Amniotic epithelial cell (primary cell): ENCODE measurements around the gene GKN1.
A peak's percentile ranks its signal among the peaks of the same experiment; 100 is the strongest.

Source experiments
- DNase-seq: peaks from one replicate; pipeline ENCODE4 v3.0.0-alpha.2; 2010; ENCODE audit warnings: low read depth

Gene GKN1

DNA sequence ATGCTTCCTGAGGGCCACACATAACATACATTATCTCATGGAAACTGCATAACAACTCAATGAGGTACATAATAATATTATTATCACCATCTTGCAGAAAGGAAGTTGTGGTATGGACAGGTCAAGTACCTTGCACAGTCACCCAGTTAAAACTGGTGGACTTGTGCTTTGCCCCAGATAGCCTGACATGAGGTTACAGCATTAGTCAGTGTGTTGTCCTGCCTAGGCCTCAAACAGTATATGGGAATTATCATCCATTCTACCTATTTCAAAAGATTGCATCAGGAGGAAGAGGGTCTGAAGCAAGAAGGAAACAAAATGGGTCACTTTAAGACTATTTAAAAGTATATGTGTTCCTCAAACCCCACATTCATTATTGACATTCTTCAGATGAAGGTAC, 33.2 kb downstream of the GKN1 start:
- no peak for DNase-seq

DNA sequence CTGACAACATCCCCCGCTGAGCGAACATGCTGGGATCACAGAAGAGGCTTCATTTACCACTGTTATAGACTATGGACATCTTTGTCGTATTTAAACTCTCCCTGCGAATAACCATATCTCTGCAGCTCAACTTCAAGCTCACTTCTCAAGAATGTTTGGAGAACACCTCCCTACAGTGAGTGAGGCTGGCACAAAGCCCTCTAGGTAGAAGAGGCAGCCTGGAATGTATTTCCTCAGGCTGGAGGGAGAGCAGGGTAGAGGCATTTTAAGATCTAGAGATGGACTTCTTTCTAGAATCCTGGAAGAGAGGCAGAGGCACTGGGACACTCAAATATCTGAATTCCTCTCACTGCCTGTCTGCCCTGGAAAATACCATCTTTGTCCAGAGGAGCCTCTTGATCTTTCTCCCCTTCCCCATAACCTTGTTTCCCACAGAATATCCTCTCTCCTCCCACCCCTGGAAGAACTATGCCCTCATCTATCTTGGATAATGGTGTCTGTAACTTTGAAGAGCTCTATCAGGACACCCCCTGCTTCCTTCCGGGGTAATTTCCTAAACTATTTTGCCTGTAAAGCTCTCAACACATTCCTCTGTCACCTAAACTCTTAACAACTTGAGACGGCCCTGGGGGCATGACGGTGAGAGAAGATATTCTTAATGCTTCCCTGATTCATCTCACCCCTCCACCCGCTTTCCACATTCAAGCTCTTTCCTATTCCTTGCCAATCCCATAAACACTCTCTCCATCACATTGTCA, 36.2 kb downstream of the GKN1 start:
- DNase-seq = no peak

DNA sequence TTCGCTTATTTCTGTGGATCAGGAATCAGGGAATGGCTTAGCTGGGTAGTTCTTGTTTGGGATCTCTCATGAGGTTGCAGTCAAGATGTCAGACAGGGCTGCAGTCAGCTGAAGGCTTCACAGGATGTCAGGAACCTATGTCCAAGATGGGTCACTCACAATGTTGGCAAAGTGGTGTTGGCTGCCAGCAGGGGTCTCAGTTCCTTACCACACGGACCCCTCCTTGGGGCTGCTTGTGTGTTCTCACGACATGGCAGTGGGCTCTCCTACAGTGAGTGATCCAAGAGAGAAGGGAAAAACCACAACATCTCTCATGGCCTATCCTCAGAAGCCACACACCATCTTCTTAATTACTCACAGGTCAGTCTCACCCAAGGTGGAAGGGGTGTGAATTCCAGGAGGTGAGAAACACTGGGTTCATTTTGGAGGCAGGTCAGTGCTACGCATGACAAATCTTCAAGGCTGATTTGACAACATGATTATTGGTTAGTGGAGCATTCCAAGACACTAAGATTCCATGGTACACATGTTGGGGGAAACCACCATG, 37.2 kb downstream of the GKN1 start:
- no peak for DNase-seq

DNA sequence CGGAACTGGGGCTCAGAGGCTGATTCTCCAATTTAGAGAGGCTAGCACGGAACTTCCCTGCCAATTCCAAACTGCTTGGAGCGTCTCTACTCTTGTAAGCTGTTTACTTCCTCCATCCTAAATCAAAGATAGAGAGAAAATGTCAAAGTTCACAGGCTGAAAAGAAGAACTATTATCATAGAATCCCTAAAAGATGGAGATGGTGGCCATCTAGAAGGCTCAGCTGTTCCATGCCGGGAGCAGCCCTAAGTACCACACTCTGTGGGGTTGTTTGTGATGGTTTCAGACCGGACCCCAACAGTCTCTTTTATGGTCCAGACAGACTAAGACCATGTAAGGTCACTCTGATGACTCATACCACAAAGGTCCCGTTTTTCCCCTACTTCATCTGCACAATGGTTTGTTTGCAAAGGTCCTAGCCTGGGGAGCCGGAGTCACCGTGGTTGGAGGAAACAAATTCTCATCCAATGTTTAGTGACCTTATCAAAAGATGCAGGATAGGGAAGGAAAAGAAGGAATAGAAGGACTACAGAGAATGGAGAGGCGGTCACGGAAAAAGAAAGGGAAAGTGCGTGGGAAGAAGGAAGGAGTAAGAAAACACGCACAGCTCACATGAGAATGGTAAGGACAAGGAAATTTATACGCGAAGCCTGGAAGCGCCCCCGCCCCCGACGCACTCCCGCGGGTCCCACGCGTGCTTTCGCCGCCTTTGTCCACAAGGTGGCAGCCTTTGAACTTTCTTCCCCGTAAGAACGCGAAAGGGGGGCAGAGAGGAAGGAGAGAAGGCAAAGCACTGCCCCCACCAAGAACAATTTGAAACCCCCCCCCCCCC, 38.1 kb downstream of the GKN1 start:
- peak; percentile 78 for DNase-seq

DNA sequence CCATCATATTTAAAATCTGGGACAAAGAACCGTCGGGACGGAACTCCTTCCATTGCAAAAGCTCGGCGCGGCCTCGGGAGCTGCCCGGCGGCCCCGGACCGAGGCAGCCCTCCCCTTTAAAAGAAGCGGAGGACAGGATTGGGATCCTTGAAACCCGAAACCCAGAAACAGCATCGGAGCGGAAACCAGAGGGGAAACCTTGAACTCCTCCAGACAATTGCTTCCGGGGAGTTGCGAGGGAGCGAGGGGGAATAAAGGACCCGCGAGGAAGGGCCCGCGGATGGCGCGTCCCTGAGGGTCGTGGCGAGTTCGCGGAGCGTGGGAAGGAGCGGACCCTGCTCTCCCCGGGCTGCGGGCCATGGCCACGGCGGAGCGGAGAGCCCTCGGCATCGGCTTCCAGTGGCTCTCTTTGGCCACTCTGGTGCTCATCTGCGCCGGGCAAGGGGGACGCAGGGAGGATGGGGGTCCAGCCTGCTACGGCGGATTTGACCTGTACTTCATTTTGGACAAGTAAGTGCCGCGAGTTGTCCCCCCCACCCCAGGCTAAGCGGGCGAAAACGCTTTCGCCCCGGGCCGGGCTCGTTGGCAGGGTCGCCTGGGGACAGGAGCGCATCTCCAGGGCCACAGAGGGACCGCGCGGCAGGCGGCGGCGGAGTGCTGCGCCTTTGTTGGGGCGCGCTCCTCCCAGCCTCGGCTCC, 38.9 kb downstream of the GKN1 start, which contains the start of gene ANTXR1:
Gene ANTXR1, plus strand, starts transcription at position 38 of the 698 bp plus-strand sequence. Its CDS starts 321 bp downstream, at position 359.
- peak; percentile 81 for DNase-seq

DNA sequence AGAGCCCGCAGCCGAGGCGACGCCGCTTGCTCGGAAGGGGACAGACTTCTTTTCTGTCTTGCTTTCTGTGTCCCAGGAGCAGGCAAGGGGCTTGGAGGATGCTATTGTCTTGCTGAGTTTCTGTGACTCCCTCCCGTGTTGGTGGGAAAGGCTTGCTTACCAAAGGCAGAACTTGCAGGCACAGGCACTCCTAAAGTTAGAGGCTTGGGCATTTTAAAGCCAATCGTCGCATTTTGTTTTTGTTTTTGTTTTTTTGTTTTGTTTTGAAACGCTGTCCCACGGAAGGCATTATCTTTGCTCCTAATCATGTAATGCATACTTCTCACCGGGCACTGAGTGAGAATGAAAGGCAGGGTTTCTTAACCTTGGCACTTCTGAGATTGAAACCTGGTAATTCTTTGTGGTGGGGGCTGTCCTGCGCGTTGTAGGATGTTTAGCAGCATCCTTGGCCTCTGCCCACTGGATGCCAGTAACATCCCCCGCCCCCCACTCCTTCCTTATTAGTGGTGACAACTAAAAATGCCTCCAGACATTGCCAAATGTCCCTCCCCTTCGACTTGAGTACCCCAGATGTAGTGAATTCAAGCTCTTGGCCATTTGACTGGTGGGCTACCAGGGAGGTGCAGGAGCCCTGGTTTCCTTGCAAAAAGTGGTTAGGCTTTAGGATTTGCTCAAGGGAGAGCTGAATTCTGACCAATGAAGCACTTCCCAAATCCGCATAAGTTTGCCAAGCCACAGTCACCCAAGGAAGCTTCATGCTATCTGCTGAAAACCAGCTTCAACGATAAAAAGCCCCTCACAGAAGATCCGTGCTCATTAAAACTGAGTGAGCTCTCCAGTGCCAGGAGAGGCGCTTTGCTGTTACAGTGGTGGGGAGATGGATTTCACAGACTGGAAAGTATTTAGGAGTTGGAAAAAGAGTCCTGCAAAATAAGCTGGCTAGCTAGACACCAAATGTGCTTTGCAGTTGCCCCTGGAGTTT, 39.7 kb downstream of the GKN1 start:
- DNase-seq = peak; percentile 55

DNA sequence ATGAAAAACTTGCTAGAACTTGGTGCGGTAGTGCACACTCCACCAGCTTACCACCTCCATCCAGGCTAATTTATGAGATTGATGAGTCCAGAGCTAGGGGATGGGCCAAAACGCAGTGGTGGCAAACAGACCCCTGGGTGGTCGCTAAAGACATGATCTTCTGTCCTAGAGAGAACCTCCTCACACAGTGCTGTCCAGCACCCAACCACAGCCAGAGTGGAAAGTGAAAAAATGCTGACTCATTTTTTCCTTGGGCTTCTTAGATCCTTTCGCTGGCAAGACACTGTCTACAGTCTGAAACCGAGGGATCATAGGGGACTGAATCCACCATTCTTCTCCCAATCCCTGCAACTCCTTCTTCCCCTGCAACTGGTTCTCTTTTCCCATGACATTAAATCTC, 42.6 kb downstream of the GKN1 start:
- peak; percentile 82 for DNase-seq

DNA sequence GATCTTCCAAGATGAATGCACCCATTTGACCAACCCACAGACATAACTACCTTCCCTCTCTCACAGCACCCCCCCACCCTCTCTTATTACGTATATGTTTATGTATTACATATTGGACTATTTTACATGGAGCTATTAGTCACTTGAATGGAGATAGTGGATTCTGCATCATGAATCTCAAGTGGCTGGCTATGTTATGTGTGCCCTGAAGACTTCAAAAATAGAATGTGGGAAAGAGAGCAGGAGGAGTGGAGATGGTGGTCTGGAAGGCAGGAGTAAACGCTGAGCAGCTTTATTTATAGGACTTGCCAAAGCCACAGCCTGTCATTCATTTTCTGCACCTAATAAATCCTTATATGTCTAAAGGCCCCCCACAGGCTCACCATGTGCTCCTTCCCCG, 43.4 kb downstream of the GKN1 start:
- peak; percentile 34 for DNase-seq

DNA sequence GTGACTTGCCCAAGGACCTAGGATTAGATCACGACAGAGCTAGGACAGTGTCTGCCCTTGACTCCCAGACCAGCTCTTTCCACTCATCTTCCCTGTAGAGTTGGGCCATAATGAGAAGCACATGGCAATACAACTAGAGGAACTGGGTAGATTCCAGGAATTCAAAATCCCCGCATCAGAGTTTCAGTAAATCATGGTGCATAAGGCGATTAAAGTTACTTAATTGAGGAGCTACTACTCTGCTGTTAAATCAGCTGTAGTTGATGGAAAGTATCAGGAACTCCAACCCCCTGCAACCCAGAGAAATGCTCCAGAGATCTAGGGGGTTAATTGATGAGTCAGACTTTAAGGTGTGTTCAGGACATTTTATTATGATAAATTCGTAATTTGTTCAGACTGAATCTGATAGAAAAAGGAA, 44.3 kb downstream of the GKN1 start:
- no peak for DNase-seq

DNA sequence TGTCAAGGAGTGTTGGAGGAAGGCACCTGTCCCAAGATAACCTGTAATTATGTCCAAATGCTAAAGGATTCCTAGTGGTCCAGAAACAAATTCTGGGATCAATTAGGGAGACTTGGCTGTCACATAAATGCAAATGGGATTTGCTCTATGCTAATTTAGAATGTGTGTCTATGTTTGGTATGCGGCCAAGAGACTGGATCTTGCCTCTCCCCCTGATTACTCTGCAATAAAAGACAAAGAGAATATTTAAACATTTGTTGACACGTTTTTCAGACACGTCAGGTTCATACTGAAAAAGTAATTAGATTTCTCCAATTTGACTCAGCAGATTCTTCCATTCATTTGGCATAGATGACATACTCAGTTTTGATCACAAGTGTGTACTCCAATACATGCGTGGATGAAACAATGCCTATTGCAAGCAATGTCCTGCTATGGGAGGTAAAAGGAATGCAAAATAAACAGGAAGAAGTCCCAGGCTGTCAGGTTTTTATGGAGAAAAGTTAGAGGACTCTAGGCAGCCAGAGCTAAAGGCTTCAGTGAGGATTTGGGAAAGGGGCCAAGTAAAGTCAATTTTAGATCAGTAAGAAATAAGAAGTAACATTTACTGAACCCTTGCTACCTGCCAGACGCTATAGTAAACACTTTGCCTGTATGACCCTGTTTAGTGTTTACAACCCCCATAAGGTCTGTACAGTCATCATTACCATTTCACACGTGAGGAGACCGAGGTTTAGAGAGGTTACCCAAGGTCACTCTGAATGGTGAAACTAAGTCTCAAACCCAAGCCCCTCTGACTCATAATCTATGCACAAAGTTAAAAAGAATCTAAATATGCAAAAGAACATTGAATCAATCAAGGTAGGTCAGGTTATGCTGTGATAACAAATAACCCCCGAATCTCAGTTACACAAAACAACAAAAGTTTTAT, 46.3 kb downstream of the GKN1 start:
- peak; percentile 54 for DNase-seq

DNA sequence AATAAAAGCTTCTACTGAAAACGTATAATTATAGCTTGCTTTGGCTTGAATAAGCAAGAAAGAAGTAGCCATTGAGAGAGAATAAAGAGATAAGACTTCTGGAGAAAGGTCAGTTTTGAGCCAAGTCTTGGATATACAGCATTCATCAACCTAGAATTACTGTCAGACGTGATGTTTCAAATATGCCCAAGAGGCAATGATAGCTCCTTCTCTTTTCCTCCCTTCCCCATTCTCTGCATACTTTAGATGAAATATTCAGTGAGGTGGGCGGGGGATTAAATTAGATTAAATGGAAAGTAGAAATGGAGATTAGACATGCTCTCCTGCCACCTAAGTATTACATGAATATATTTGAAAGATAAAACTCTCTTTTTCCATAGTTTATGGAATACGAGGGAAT, 47.3 kb downstream of the GKN1 start:
- DNase-seq = peak; percentile 89

DNA sequence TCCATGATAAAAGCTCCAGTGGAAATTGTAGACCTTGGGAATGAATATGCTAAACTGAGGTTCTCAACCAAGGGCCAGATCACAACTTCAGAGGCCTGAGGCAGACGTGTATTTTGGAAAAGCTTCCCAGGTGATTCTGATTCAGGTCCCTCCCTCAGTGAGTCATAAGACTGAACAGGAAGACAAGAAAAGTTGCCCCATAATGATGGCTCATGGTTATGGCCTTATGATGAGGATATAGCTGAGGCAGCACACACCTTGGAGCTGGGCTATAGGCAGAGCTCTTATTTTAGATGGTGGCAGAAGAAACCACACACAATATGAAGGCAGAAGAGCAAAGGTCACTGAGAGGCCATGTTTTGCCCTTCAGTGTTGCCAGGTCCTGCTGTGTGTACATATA, 48.1 kb downstream of the GKN1 start:
- peak; percentile 66 for DNase-seq

DNA sequence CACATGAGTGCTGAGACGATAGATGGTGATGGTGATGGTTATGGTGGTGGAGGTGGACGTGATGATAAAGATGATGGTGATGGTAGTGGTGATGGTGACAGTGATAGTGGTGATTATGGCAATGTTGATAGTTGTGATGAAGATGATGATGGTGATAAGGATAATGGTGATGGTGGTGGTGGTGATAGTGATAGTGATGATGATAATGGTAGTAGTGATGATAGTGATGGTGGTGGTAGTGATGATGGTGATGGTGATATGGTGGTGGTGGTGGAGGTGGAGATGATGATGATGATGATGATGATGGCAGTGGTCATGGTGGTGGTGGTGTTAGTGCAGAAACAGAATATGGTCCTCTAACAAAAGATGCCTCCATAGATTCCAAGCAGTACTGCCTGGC, 48.8 kb downstream of the GKN1 start:
- DNase-seq = no peak

DNA sequence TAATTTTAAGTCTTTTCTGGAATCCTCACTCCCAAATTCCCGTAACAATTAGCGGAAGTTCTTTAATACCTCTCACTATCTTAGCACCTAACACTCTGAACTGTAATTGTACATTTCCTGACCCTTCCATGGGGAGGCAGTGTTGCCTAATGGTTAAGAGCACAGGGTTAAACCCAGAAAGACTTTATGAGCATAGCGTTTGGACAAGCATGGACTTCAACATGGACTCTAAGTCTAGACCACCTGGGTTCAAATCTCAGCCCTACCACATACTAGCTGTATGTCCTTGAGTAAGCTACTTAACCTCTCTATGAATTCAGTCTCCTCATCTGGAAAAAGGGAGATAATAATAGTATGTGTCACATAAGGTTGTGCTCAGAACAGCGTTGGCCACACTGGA, 51.6 kb downstream of the GKN1 start:
- DNase-seq = peak; percentile 52

DNA sequence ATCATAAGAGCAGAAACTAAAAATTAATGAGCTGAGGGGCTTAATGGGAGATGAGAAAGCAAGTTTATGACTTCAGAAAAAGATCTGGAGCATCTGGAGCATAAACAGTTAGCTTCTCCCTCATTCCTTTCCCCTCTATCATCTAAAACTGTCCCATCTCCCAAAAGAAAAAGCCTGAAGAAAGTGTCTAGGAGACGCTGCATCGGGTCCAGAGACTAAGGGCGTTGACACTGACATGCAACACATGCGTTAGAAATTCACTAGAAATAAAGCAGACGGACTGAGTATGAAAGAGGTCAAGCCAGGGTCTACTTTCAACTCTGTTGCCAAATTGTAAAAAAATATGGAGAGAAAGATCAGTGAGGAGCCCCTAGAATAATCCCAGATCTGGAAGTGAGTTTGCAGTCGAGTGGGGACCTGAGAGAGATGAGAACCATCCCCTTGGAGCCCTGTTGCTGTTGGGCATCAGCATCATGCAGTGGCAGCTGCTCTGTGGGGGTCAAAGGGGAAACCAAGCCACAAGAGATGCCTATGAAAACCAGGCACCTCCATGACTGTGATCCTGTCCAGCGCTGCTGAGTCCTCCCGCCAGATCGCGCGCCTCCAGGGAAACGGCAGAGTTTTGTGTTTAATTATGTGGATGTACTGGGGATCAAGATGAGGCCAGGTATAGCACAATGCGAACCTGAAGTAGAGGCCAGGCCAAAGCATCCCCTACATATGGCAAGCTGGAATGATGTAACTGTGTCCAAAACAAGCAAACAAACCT, 52.4 kb downstream of the GKN1 start:
- DNase-seq = no peak
